Right forelimb (tissue), 1 donor: ENCODE results near the gene HEPHL1.
"Not testable (repeated sequence)": the region's sequence is repeated elsewhere in the genome, so short reads cannot be mapped to it uniquely, and the experiment has no call there.

ENCODE experiments used
- DNase-seq: peaks from one replicate; pipeline ENCODE4 v3.0.0-alpha.2; 2018

HEPHL1 gene

DNA sequence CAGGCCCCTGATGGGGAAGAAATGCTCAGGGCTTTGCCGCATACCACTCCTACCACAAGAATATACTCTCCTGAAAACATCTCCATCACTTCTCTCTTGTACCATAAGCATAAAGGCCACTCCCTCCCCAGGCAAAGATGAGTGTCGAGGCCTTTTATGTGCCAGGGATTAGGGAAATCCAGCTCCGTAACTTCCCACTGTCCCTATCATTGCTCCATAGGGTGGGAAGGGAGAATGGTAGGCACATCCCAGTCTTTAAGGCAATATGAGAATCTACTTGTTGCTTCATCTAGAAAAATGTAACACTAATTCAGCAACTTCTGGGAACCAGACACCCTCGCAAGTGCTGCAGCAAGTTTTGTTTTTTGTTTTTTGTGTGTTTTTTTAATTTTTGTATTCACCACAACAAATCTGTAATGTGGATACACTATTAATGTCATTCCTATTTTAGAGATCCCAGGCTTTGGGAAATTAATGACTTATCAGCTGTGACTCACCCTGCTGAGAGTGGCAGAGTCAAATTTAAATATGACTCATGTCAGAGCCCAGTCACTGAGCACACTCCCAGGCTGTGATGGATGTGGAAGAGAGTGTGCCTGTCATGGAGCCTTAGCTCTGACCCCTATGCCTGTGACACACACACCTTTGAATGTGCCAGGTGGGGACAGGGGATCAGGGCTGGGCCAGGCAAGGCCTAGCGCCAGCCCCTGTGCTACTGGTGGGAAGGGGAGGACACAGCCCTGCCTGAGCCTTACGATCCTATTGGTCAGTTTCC lies 130.9 kb downstream of the HEPHL1 start:
- no peak for DNase-seq

GRCh38 chr11:94152678-94153065 lies 131.5 kb downstream of the HEPHL1 start:
- DNase-seq, result no peak

DNA sequence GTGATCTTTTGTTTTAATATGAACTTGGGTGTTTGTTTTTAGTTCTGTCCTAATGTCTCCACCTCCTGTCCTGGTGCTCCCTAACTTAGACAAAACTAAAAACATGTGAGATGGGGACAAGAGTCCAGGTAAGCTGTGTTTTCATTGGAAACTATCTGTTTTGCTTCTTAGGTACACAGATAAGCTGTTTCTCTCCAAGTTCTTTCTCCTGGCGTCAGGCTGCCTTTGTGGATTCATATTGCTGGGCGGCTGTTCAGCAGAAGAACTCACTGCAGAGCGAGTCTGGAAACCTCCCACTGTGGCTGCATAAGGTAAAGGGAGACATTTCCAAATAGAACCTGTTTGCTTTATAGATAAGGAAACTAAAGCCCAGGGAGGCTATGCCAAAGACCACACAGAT lies 132.2 kb downstream of the HEPHL1 start:
- no peak for DNase-seq

DNA sequence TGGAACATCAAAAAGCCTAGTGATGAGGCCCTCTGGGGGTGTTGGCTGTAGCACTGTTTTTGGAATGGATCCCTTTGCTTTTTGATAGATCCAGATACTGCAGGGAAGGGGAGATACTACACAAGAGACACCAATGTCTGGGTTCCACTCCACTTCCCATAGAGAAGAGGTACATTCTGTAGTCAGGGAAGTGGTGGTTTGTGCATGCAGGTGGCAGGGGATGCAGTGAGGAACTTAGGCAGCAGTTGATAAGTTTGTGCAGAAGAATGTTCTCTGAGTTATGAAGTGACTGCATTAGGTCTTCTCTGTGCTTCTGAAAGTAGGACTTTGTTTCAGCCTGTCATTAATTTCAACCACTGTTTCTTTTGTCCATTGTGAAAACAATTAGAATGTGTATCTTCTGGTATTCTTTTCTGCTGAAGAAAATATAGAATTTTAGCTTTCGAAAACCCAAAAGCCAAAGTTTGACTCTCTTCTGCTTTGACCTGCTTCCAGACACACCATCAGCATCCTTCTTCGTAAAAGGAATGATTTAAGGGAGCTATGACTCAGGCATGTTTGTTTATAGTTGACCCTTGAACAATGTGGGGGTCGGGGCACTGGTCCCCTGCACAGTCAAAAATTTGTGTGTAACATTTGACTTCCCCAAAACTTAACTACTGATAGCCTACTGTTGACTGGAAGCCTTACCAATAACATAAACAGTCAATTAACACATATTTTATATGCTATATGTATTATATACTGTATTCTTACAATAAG lies 133.1 kb downstream of the HEPHL1 start:
- no peak for DNase-seq

DNA sequence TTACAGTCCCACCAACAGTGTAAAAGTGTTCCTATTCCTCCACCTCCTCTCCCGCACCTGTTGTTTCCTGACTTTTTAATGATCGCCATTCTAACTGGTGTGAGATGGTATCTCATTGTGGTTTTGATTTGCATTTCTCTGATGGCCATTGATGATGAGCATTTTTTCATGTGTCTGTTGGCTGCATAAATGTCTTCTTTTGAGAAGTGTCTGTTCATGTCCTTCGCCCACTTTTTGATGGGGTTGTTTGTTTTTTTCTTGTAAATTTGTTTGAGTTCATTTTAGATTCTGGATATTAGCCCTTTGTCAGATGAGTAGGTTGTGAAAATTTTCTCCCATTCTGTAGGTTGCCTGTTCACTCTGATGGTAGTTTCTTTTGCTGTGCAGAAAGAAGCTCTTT lies 136.2 kb downstream of the HEPHL1 start:
- not testable (repeated sequence) for DNase-seq
